Hair follicular keratinocyte (primary cell): ENCODE results near the gene MCRIP1. TPM values are rescaled to one million over a fixed set of nuclear protein-coding genes. Genes with fewer than 3 reads are reported as not detected.

ENCODE experiments used
- total RNA-seq: library from RNA; depleted of rRNA; stranded (reverse); fragments of >200 nt; gene quantifications from 2 replicates; pipeline ENCODE4 v1.2.3, GENCODE V29; 2015

Gene MCRIP1
- 54.0 and 72.8 TPM in 2 replicates for total RNA-seq

GRCh38 chr17:81833160-81833920 lies at the start of gene MCRIP1:
TSS of gene MCRIP1 (minus strand) at chr17:81833291. CDS start at chr17:81824506, 8,785 bp downstream.

GRCh38 chr17:81870981-81871386 lies 37.9 kb upstream of the MCRIP1 start, which contains the start of gene ARHGDIA:
TSS of gene ARHGDIA (minus strand) at chr17:81871337. CDS start at chr17:81869930, 1,407 bp downstream.

GRCh38 chr17:81859906-81860755 lies 27.0 kb upstream of the MCRIP1 start, which contains the start of gene P4HB:
TSS of gene P4HB (minus strand) at chr17:81860535. CDS start at chr17:81860471, 64 bp downstream.

GRCh38 chr17:81834831-81835267 lies 1.8 kb upstream of the MCRIP1 start, which contains the start of gene PPP1R27:
TSS of gene PPP1R27 (minus strand) at chr17:81835050. CDS start at chr17:81834953, 97 bp downstream.

GRCh38 chr17:81803728-81804558 lies 29.1 kb downstream of the MCRIP1 start, which contains the start of gene GCGR:
TSS of gene GCGR (plus strand) at chr17:81804150. CDS start at chr17:81809019, 4,869 bp downstream.

Other genes with a start within 250 kb of the MCRIP1 start
- gene NPLOC4, start 196.2 kb downstream of the MCRIP1 start, total RNA-seq, result 44.7 and 53.7 TPM in 2 replicates
- gene TSPAN10, start 196.1 kb downstream of the MCRIP1 start, total RNA-seq, result 0.49 TPM in 1 of 2 replicates, not detected in the other
- not detected in 2 replicates for gene PDE6G, start 176.7 kb downstream of the MCRIP1 start, total RNA-seq
- 30.6 and 34.2 TPM in 2 replicates for gene OXLD1, start 166.7 kb downstream of the MCRIP1 start, total RNA-seq
- 11.0 and 18.8 TPM in 2 replicates for gene CCDC137, start 166.6 kb downstream of the MCRIP1 start, total RNA-seq
- 23.4 and 29.4 TPM in 2 replicates for gene ARL16, start 149.5 kb downstream of the MCRIP1 start, total RNA-seq
- 85.4 and 99.3 TPM in 2 replicates for gene HGS, start 149.3 kb downstream of the MCRIP1 start, total RNA-seq
- 82.5 and 175 TPM in 2 replicates for gene MRPL12, start 129.9 kb downstream of the MCRIP1 start, total RNA-seq
- 13.2 and 39.5 TPM in 2 replicates for gene SLC25A10, start 121.0 kb downstream of the MCRIP1 start, total RNA-seq
- gene GCGR, start 29.1 kb downstream of the MCRIP1 start, total RNA-seq, result not detected in 2 replicates
- not detected in 2 replicates for gene PPP1R27, start 1.8 kb upstream of the MCRIP1 start, total RNA-seq
- 1,696 and 1,977 TPM in 2 replicates for gene P4HB, start 27.2 kb upstream of the MCRIP1 start, total RNA-seq
- 274 and 312 TPM in 2 replicates for gene ARHGDIA, start 38.0 kb upstream of the MCRIP1 start, total RNA-seq
- gene ALYREF, start 58.3 kb upstream of the MCRIP1 start, total RNA-seq, result 109 and 236 TPM in 2 replicates
- gene ANAPC11, start 58.4 kb upstream of the MCRIP1 start, total RNA-seq, result 256 and 274 TPM in 2 replicates
- 3.4 and 3.6 TPM in 2 replicates for gene NPB, start 68.9 kb upstream of the MCRIP1 start, total RNA-seq
- 74.0 and 100 TPM in 2 replicates for gene PCYT2, start 78.1 kb upstream of the MCRIP1 start, total RNA-seq
- gene SIRT7, start 84.9 kb upstream of the MCRIP1 start, total RNA-seq, result 14.7 and 22.4 TPM in 2 replicates
- 10.7 and 15.5 TPM in 2 replicates for gene MAFG, start 94.4 kb upstream of the MCRIP1 start, total RNA-seq
- 97.9 and 121 TPM in 2 replicates for gene PYCR1, start 104.0 kb upstream of the MCRIP1 start, total RNA-seq
- not detected in 2 replicates for gene MYADML2, start 113.9 kb upstream of the MCRIP1 start, total RNA-seq
- not detected in 2 replicates for gene NOTUM, start 127.9 kb upstream of the MCRIP1 start, total RNA-seq
- 10.5 and 11.1 TPM in 2 replicates for gene ASPSCR1, start 144.3 kb upstream of the MCRIP1 start, total RNA-seq
- 69.0 and 245 TPM in 2 replicates for gene CENPX, start 189.6 kb upstream of the MCRIP1 start, total RNA-seq
- 6.7 and 20.9 TPM in 2 replicates for gene LRRC45, start 190.0 kb upstream of the MCRIP1 start, total RNA-seq
- gene RAC3, start 198.4 kb upstream of the MCRIP1 start, total RNA-seq, result 46.6 and 47.7 TPM in 2 replicates
- 118 and 135 TPM in 2 replicates for gene DCXR, start 204.4 kb upstream of the MCRIP1 start, total RNA-seq
- gene RFNG, start 218.5 kb upstream of the MCRIP1 start, total RNA-seq, result 46.4 and 50.3 TPM in 2 replicates
- 96.7 and 124 TPM in 2 replicates for gene GPS1, start 218.6 kb upstream of the MCRIP1 start, total RNA-seq
- 68.9 and 80.2 TPM in 2 replicates for gene DUS1L, start 232.5 kb upstream of the MCRIP1 start, total RNA-seq